Memory B cell (primary cell): ENCODE results near the gene MEIS1.

Experiments used
- ATAC-seq: fragments of 150-1000 bp; cut with Tn5 transposase; 2 replicates; pipeline ENCODE4 v1.10.0; 2021; ENCODE audit warnings: low read depth, mild to moderate bottlenecking, moderate library complexity
- DNase-seq, 2 donors: peaks; one replicate each; pipeline ENCODE4 v3.0.0; 2022; ENCODE audit warnings: low spot score in 2 of 2
- H3K27ac Mint-ChIP-seq: one replicate; pipeline ENCODE4 v1.8.0; 2022; ENCODE audit warnings: mild to moderate bottlenecking, moderate library complexity, mixed read lengths
- H3K27me3 Mint-ChIP-seq: one replicate; pipeline ENCODE4 v1.8.0; 2022; ENCODE audit warnings: mixed read lengths
- H3K36me3 Mint-ChIP-seq: one replicate; pipeline ENCODE4 v1.8.0; 2022; ENCODE audit warnings: mild to moderate bottlenecking, mixed read lengths
- H3K4me1 Mint-ChIP-seq: one replicate; pipeline ENCODE4 v1.8.0; 2022; ENCODE audit warnings: mixed read lengths
- H3K4me3 Mint-ChIP-seq: one replicate; pipeline ENCODE4 v1.8.0; 2022; ENCODE audit warnings: mild to moderate bottlenecking, moderate library complexity, mixed read lengths
- H3K9me3 Mint-ChIP-seq: one replicate; pipeline ENCODE4 v1.8.0; 2022; ENCODE audit warnings: mixed read lengths

MEIS1 gene

GRCh38 chr2:66426244-66427111 is 8.4 kb upstream of the MEIS1 start:
- H3K9me3 Mint-ChIP-seq: no peaks in the 10 kb centered on the region
- no peak for DNase-seq
- H3K36me3 Mint-ChIP-seq: no peaks in the 10 kb centered on the region
- no peak overlapping the region for H3K4me3 Mint-ChIP-seq
- peaks cover 20% of the 10 kb centered on the region for H3K27me3 Mint-ChIP-seq
- ATAC-seq: no peak
- H3K27ac Mint-ChIP-seq: no peak overlapping the region
- H3K4me1 Mint-ChIP-seq: no peaks in the 10 kb centered on the region

- no peaks in the 10 kb centered on the region for H3K36me3 Mint-ChIP-seq
- no peaks in the 10 kb centered on the region for H3K9me3 Mint-ChIP-seq
- no peak overlapping the region for H3K4me3 Mint-ChIP-seq
- H3K4me1 Mint-ChIP-seq: no peaks in the 10 kb centered on the region
- ATAC-seq (no peak), DNase-seq (no peak)
- H3K27ac Mint-ChIP-seq: no peak overlapping the region
- peaks cover 20% of the 10 kb centered on the region for H3K27me3 Mint-ChIP-seq
Observed at GRCh38 chr2:66427300-66427699, 7.6 kb upstream of the MEIS1 start.

- Mint-ChIP-seq H3K4me3 (no peak overlapping the region), H3K9me3 (no peaks in the 10 kb centered on the region), H3K27me3 (peaks cover 26% of the 10 kb centered on the region), H3K27ac (no peak overlapping the region), H3K36me3 (no peaks in the 10 kb centered on the region), H3K4me1 (peaks cover 8% of the 10 kb centered on the region)
- DNase-seq: no peak
- ATAC-seq: no peak
Observed at GRCh38 chr2:66428986-66429612, 5.8 kb upstream of the MEIS1 start.

- Mint-ChIP-seq H3K27me3 (peaks cover 28% of the 10 kb centered on the region), H3K36me3 (no peaks in the 10 kb centered on the region), H3K4me3 (no peak overlapping the region), H3K9me3 (no peaks in the 10 kb centered on the region), H3K4me1 (peaks cover 13% of the 10 kb centered on the region), H3K27ac (no peak overlapping the region)
- ATAC-seq: no peak
- DNase-seq: no peak
Observed at GRCh38 chr2:66429693-66430504, 5.0 kb upstream of the MEIS1 start.

GRCh38 chr2:66430505-66431273 is 4.2 kb upstream of the MEIS1 start:
- Mint-ChIP-seq H3K4me3 (no peak overlapping the region), H3K9me3 (no peaks in the 10 kb centered on the region), H3K4me1 (peaks cover 17% of the 10 kb centered on the region), H3K27me3 (peaks cover 25% of the 10 kb centered on the region), H3K27ac (no peak overlapping the region), H3K36me3 (no peaks in the 10 kb centered on the region)
- DNase-seq (no peak), ATAC-seq (no peak)

GRCh38 chr2:66431274-66431642 is 3.7 kb upstream of the MEIS1 start:
- Mint-ChIP-seq H3K9me3 (no peaks in the 10 kb centered on the region), H3K4me1 (peaks cover 17% of the 10 kb centered on the region), H3K27ac (no peak overlapping the region), H3K4me3 (no peak overlapping the region), H3K36me3 (no peaks in the 10 kb centered on the region), H3K27me3 (peaks cover 22% of the 10 kb centered on the region)
- DNase-seq (no peak), ATAC-seq (no peak)

- DNase-seq: no peak
- no peaks in the 10 kb centered on the region for H3K9me3 Mint-ChIP-seq
- no peak for ATAC-seq
Observed at GRCh38 chr2:66431846-66432587, 2.9 kb upstream of the MEIS1 start.

GRCh38 chr2:66432801-66433694 is 1.9 kb upstream of the MEIS1 start:
- H3K27ac Mint-ChIP-seq: no peak overlapping the region

More at GRCh38 chr2:66431846-66432587, 2.9 kb upstream of the MEIS1 start:
- no peaks in the 10 kb centered on the region for H3K36me3 Mint-ChIP-seq
- peaks cover 24% of the 10 kb centered on the region for H3K27me3 Mint-ChIP-seq
- no peak overlapping the region for H3K4me3 Mint-ChIP-seq
- peaks cover 17% of the 10 kb centered on the region for H3K4me1 Mint-ChIP-seq
- no peak overlapping the region for H3K27ac Mint-ChIP-seq

GRCh38 chr2:66433695-66433944 is 1.3 kb upstream of the MEIS1 start:
- H3K9me3 Mint-ChIP-seq: no peaks in the 10 kb centered on the region

More at GRCh38 chr2:66432801-66433694, 1.9 kb upstream of the MEIS1 start:
- H3K4me3 Mint-ChIP-seq: peak overlapping the region; percentile 73
- H3K4me1 Mint-ChIP-seq: peaks cover 17% of the 10 kb centered on the region
- H3K27me3 Mint-ChIP-seq: peaks cover 27% of the 10 kb centered on the region
- ATAC-seq (no peak), DNase-seq (no peak)
- no peaks in the 10 kb centered on the region for H3K36me3 Mint-ChIP-seq
- no peaks in the 10 kb centered on the region for H3K9me3 Mint-ChIP-seq

GRCh38 chr2:66433945-66434678 is 813 bp upstream of the MEIS1 start:
- H3K9me3 Mint-ChIP-seq: no peaks in the 10 kb centered on the region
- H3K36me3 Mint-ChIP-seq: no peaks in the 10 kb centered on the region
- peaks cover 28% of the 10 kb centered on the region for H3K27me3 Mint-ChIP-seq
- H3K4me3 Mint-ChIP-seq: peak overlapping the region; percentile 73
- ATAC-seq (peak; percentile 34), DNase-seq (no peak)
- peaks cover 17% of the 10 kb centered on the region for H3K4me1 Mint-ChIP-seq
- no peak overlapping the region for H3K27ac Mint-ChIP-seq

More at GRCh38 chr2:66433695-66433944, 1.3 kb upstream of the MEIS1 start:
- Mint-ChIP-seq H3K4me1 (peaks cover 17% of the 10 kb centered on the region), H3K4me3 (peak overlapping the region; percentile 73), H3K27me3 (peaks cover 28% of the 10 kb centered on the region), H3K27ac (no peak overlapping the region), H3K36me3 (no peaks in the 10 kb centered on the region)
- ATAC-seq (no peak), DNase-seq (no peak)

GRCh38 chr2:66435549-66435875 is 587 bp downstream of the MEIS1 start:
- Mint-ChIP-seq H3K4me3 (peak overlapping the region; percentile 72), H3K27me3 (peaks cover 31% of the 10 kb centered on the region), H3K36me3 (no peaks in the 10 kb centered on the region), H3K9me3 (no peaks in the 10 kb centered on the region), H3K4me1 (peaks cover 17% of the 10 kb centered on the region), H3K27ac (no peak overlapping the region)
- DNase-seq (no peak), ATAC-seq (no peak)

- H3K4me3 Mint-ChIP-seq: no peak overlapping the region
Observed at GRCh38 chr2:66435963-66436362, 1.0 kb downstream of the MEIS1 start.

More at GRCh38 chr2:66435963-66436362, 1.0 kb downstream of the MEIS1 start:
- Mint-ChIP-seq H3K27me3 (peaks cover 33% of the 10 kb centered on the region), H3K4me1 (peaks cover 17% of the 10 kb centered on the region), H3K27ac (no peak overlapping the region), H3K9me3 (no peaks in the 10 kb centered on the region), H3K36me3 (no peaks in the 10 kb centered on the region)
- DNase-seq (no peak), ATAC-seq (no peak)
